Measurements from ENCODE around the gene SYNPR.
A peak's percentile ranks its signal among the peaks of the same experiment; 100 is the strongest.
"Not testable (repeated sequence)": the region's sequence is repeated elsewhere in the genome, so short reads cannot be mapped to it uniquely, and the experiment has no call there.

The SYNPR gene

GRCh38 chr3:63278171-63279004 is at the start of gene SYNPR:
SYNPR (plus strand) TSS chr3:63278308.
- DNase-seq (ENCODE audit: low spot score): no peak

GRCh38 chr3:63228677-63229076 is 49.4 kb upstream of the SYNPR start:
- DNase-seq (ENCODE audit: low spot score): peak; percentile 23

- DNase-seq (ENCODE audit: low spot score): no peak
These were observed 48.0 kb upstream of the SYNPR start for GRCh38 chr3:63230146-63230545.

DNA sequence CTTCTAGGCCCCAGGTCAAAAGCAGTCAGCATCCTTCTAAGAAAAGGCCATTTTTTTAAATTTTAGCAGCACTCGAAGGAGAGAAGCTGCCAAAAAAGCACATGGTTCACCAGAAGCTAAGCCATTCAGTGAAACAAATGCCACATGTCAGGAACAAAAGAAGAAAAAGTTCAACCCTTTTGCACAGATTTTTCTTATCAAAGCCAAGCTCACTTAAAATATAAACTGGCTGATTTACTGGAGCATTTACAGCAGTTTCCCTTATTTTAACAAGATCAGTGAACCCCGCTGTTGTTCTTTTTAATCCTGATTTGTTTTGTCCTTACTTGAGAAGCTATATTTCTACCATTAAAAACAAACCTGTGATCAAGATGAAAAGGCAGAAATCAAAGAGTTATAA is 46.5 kb upstream of the SYNPR start:
- DNase-seq (ENCODE audit: low spot score): no peak

GRCh38 chr3:63232764-63233396 is 45.2 kb upstream of the SYNPR start:
- DNase-seq (ENCODE audit: low spot score): peak; percentile 11

- no peak for DNase-seq (ENCODE audit: low spot score)
These were observed 37.7 kb upstream of the SYNPR start for GRCh38 chr3:63240381-63240902.

DNA sequence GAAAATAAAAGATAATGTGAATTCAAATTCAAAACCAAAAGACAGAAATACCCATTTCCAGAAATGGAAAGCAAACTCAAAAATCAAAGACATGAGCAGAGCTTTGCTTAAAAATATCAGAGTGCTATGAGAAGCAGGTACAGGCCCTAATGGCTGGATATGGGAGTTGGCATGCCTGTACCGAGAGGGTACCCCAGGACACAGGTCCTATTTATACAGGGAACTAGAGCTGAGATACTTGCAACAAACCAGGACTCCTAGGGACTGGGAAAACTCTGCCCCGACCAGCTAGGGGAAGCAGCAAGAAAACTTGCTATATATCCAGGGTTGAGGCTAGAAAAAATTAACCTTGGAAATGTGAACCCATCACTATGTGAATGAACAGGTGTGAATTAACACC is 36.0 kb upstream of the SYNPR start:
- no peak for DNase-seq (ENCODE audit: low spot score)

DNA sequence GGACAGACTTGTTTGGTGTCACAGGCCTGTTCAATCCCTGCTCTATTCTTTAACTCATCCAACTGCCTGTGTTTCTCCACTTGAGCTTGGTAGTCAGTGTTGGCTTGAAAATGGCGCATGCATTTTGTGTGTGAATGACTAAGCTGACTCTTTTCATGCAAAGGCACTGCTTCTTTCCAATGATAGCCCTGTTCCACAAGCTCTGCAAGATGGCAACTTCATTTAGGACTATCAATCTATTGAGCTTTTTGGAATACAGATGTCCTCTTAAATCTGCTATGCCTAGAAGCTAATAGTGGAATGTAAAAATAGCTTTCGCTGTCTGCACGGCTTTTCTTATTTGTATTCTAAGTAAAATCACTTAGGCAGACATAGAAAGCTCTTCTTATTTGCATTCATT is 33.6 kb upstream of the SYNPR start:
- DNase-seq (ENCODE audit: low spot score): no peak

DNA sequence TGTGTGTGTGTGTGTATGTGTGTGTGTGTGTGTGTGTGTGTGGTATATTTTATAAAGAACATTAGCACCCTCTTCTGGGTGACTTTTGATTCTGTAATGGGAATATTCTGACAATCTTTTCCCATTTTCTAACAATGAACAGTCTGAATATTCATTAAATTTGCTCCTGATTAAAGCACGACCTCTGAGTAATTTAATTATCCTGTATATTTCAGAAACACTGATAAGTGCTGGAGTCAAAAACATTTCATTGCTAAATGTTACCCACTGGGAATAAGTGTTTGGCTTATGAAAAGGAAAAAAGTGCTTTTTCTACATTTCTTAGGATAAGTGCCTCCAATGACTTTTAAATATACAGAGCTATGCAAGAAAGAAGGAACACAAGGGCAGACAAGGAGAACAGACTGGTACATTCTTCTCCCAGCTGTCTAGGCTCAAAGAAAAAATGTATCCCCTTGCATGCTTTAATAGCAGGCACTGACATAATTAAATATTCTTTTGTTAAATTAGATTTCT is 32.3 kb upstream of the SYNPR start:
- no peak for DNase-seq (ENCODE audit: low spot score)

- no peak for DNase-seq (ENCODE audit: low spot score)
These were observed 30.1 kb upstream of the SYNPR start for GRCh38 chr3:63248015-63248414.

GRCh38 chr3:63251499-63251898 is 26.6 kb upstream of the SYNPR start:
- no peak for DNase-seq (ENCODE audit: low spot score)

GRCh38 chr3:63255819-63256218 is 22.3 kb upstream of the SYNPR start:
- not testable (repeated sequence) for DNase-seq (ENCODE audit: low spot score)

GRCh38 chr3:63264716-63265115 is 13.4 kb upstream of the SYNPR start:
- no peak for DNase-seq (ENCODE audit: low spot score)

GRCh38 chr3:63274359-63274758 is 3.7 kb upstream of the SYNPR start:
- no peak for DNase-seq (ENCODE audit: low spot score)

DNA sequence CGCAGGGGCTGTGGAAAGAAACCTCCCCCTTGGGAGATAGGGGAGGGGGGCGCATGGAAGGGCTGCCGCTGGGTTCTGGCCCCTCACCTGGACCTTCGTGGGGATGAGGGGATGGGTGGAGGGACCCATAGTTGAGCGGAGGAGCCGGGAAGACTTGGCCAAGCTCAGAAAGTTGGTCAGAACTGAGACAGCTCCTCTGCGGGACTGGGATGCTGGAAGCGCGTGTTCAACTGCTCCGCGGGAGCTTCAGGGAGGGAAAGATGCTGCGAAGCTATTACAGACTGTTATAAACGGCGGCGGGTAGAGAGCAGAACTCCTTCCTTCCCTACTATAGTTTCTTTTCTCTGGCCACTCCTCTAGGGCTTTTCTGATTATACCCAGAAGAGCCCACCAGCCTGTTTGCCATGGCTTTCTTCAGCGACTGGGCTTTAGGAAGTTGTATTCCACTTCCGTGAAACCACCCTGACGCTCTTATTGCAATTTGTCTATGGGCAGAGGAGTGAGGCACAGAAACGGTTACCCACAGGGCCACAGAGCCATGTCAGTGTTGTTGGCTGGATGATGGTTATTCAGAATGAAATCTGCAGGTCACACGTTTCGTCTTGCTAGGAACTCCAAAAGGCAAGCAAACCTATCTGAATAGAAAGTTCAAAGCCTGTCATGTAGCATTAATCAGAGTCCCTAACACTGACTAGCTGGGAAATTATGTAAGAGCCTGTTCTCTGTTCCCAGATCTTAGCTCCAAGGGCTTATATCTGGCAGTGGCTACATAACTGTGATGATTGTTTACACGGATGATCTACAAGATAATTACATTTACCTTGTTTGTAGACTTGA is 1.1 kb downstream of the SYNPR start:
- DNase-seq (ENCODE audit: low spot score): no peak

DNA sequence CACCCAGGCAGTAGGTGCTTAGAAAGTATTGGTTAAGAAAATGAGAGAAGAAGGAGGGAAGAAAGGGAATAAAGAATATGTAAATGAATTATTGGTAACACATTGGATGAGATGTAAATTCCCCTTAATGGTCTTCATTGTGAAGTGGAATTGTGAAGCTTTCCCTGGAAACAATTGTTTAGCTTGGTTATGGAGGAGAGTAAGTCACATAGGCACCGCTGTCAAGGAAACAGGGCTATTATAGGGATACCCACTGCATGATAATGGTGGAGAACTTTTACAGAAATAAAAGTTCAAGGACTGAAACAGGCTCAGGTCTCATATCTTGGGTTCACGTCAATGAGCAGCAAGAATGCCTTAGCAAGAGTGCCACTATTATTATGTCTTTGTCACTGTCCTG is 9.5 kb downstream of the SYNPR start:
- DNase-seq (ENCODE audit: low spot score): no peak

- no peak for DNase-seq (ENCODE audit: low spot score)
These were observed 12.6 kb downstream of the SYNPR start for GRCh38 chr3:63290686-63291085.

- DNase-seq (ENCODE audit: low spot score): no peak
These were observed 16.2 kb downstream of the SYNPR start for GRCh38 chr3:63294332-63294731.

GRCh38 chr3:63295356-63295755 is 17.2 kb downstream of the SYNPR start:
- DNase-seq (ENCODE audit: low spot score): no peak

GRCh38 chr3:63295806-63296205 is 17.7 kb downstream of the SYNPR start:
- DNase-seq (ENCODE audit: low spot score): no peak

GRCh38 chr3:63296249-63296648 is 18.1 kb downstream of the SYNPR start:
- no peak for DNase-seq (ENCODE audit: low spot score)

DNA sequence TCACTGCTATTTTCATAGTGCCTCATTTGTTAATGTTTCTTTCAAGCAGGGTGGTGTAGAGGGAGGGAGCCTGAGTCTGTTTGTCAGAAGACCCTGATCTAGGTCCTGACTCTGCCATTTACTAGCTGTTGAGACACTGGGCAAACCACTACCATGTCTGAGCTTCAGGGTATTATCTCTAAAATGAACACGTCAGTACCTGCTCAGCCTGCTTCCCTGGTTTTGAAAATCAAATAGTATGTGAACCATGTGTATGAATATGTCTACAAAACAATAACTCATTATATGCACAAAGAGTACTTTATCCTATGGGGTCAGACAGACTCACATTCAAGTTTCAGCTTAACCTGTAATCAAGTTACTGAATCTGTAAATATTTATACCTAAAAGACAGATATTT is 25.1 kb downstream of the SYNPR start:
- DNase-seq (ENCODE audit: low spot score): no peak
